Prostate gland (tissue), 2 donors: ENCODE data around the gene FRMD4A. TPM values are rescaled to one million over a fixed set of nuclear protein-coding genes. Genes with fewer than 3 reads are reported as not detected.

Source experiments
- DNase-seq: peaks from one replicate; pipeline ENCODE4 v3.0.0-alpha.2; 2019; ENCODE audit warnings: low spot score
- H3K27ac ChIP-seq, 2 donors: fragments of 200-600 bp; sonication (generic); 2 replicates each; pipeline ENCODE4 v1.5.1; 2017 to 2019
- H3K27me3 ChIP-seq: fragments of 200-600 bp; sonication (generic); replicated peaks from 2 replicates; pipeline ENCODE4 v1.5.1; 2019; ENCODE audit not compliant: insufficient read depth
- H3K36me3 ChIP-seq, 2 donors: fragments of 200-600 bp; sonication (generic); 1 replicate in 1 of 2; 2 replicates in 1 of 2; pipeline versions ENCODE4 v1.5.1 to v1.8.1; 2017 to 2019
- H3K4me1 ChIP-seq: fragments of 200-600 bp; sonication (generic); replicated peaks from 2 replicates; pipeline ENCODE4 v1.5.1; 2019
- H3K4me3 ChIP-seq, 2 donors: fragments of 200-600 bp; sonication (generic); 2 replicates each; pipeline ENCODE4 v1.5.1; 2017 to 2019
- H3K9me3 ChIP-seq: fragments of 200-600 bp; sonication (generic); 2 replicates; pipeline ENCODE4 v1.5.1; 2017
- CTCF ChIP-seq, 4 experiments: fragments of 200-600 bp in 2 of 4; fragments of 450-650 bp in 2 of 4; sonication (generic) in 2 of 4; IDR thresholded peaks; 1 replicate in 3 of 4; 2 replicates in 1 of 4; pipeline ENCODE4 v1.5.1; 2016 to 2019; ENCODE audit warnings: antibody characterized with exemption in 4 of 4, mild to moderate bottlenecking in 2 of 4, moderate library complexity in 2 of 4
- POLR2A ChIP-seq: fragments of 450-650 bp; IDR thresholded peaks from one replicate; pipeline ENCODE4 v1.6.1; 2016; ENCODE audit warnings: antibody characterized with exemption, mild to moderate bottlenecking
- POLR2AphosphoS5 ChIP-seq: sonication (generic); formaldehyde crosslinking; IDR thresholded peaks from one replicate; pipeline ENCODE4 v1.6.1; 2017; ENCODE audit warnings: antibody characterized with exemption
- WGBS: methylation state at CpG from one replicate; pipeline ENCODE4 v1.1.5; 2018; 5-methylcytosine and 5-hydroxymethylcytosine counted together
- intact Hi-C: fragments of 100-400 bp; cut with DNase I; formaldehyde crosslinking; loops from one replicate; pipeline ENCODE4 v1.14.2; 2022
- total RNA-seq, 2 donors: library from RNA; depleted of rRNA; stranded (reverse); fragments of >200 nt; gene quantifications; one replicate each; pipeline ENCODE4 v1.1.0, GENCODE V29; 2016

Gene FRMD4A
- total RNA-seq, 2 donors from 2014 or later, result 38.0 to 53.2 TPM

- Histone ChIP-seq H3K9me3 (no peaks in the 10 kb centered on the region), H3K27me3 (no peaks in the 10 kb centered on the region), H3K4me1 (no peaks in the 10 kb centered on the region), H3K4me3 (no peak overlapping the region), H3K27ac (no peak overlapping the region), H3K36me3 (no peaks in the 10 kb centered on the region)
- no peak for TF ChIP-seq CTCF (IDR thresholded peaks at IDR 0.05)
- no peak for TF ChIP-seq POLR2AphosphoS5
- TF ChIP-seq POLR2A, result no peak
- intact Hi-C loops, result no loop called here
- DNase-seq, result no peak
- WGBS, result 89% methylated on average over 4 of the region's 4 CpGs
Observed at GRCh38 chr10:13978533-13979115, 352.1 kb downstream of the FRMD4A start.

DNA sequence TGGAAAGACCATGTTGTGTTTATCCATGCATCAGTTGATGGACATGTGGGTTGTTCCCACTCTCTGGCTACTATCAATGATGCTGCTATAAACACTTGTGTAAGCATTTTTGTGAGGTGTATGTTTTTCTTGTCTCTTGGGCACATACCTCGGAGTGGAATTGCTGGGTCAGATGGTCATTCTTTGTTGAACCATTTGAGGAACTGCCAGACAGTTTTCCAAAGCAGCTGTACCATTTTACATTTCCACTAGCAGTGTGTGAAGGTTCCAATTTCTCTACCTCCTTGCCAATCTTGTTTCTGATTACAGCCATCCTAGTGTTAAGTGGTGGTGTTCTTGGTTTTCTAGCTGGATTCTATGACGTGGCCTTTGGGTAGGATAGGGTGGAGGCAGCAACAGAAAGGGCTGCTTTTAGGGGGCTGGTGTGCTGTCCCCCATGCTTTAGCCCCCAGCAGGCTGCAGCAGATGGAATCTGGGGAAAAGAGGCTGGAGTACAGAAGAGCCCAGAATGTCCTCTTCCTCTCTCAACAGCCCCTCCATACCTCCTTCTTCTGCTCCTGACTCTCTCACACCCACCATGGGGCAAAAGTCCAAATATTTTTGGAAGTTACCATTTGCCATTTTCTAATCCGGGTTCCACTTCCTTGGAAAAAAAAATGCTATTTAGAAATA, 352.7 kb downstream of the FRMD4A start:
- no peak for DNase-seq
- Histone ChIP-seq H3K4me1 (no peaks in the 10 kb centered on the region), H3K4me3 (no peak overlapping the region), H3K27ac (no peak overlapping the region), H3K27me3 (no peaks in the 10 kb centered on the region), H3K36me3 (no peaks in the 10 kb centered on the region), H3K9me3 (no peaks in the 10 kb centered on the region)
- intact Hi-C loops, result no loop called here
- 88% methylated on average over 3 of the region's 3 CpGs for WGBS
- no peak for TF ChIP-seq POLR2A
- no peak for TF ChIP-seq CTCF (IDR thresholded peaks at IDR 0.05)
- TF ChIP-seq POLR2AphosphoS5, result no peak

DNA sequence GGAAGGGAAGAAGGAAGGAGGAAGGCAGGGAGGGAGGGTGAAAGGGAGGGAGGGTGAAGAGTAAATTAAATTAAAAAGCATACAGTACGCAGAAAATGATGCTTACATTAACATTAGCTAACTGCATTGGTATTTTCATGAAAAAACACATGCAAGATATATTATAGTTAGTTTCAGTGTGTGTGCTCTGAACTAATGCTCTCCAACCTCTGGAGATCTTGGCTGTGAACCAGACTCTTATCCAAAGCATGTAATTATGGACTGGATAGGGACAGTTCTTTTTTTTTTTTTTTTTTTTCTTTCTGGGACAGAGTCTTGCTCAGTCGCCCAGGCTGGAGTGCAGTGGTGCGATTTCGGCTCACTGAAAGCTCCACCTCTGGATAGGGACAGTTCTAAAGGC, 357.0 kb downstream of the FRMD4A start:
- H3K27ac ChIP-seq, result no peak overlapping the region
- TF ChIP-seq POLR2AphosphoS5, result no peak
- no peak for TF ChIP-seq CTCF (IDR thresholded peaks at IDR 0.05)
- no peak for TF ChIP-seq POLR2A
- no peaks in the 10 kb centered on the region for H3K9me3 ChIP-seq
- DNase-seq, result no peak
- 83% methylated on average over 4 of the region's 4 CpGs for WGBS
- intact Hi-C loops, result no loop called here
- no peak overlapping the region for H3K4me3 ChIP-seq
- no peaks in the 10 kb centered on the region for H3K36me3 ChIP-seq
- no peaks in the 10 kb centered on the region for H3K27me3 ChIP-seq
- H3K4me1 ChIP-seq, result no peaks in the 10 kb centered on the region

DNA sequence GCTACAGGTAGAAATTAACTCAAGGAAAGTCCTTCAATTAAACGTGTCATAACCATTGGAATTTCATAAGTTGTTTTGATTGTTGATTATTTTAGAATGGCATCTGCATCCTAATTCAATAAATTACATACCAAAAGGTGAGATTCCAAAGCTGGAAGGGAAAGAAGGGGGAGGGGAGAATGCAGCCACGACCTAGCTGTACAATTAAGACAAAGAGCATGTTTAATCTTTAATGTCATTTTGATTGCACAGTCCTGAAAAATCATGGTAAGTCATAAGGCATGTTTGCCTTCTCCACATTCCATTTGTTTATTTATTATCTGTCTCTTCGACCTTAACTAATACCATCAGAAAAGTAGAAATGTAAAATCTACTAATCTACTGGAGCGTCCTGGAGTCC, 358.1 kb downstream of the FRMD4A start:
- Histone ChIP-seq H3K27me3 (no peaks in the 10 kb centered on the region), H3K4me1 (no peaks in the 10 kb centered on the region), H3K4me3 (no peak overlapping the region), H3K36me3 (no peaks in the 10 kb centered on the region), H3K27ac (no peak overlapping the region), H3K9me3 (no peaks in the 10 kb centered on the region)
- no peak for DNase-seq
- intact Hi-C loops, result no loop called here
- 47% methylated on average over 4 of the region's 4 CpGs for WGBS
- no peak for TF ChIP-seq POLR2AphosphoS5
- TF ChIP-seq POLR2A, result no peak
- TF ChIP-seq CTCF (IDR thresholded peaks at IDR 0.05), result no peak
